Liver (tissue), 9 donors: ENCODE results near the gene BRD9. TPM values are rescaled to one million over a fixed set of nuclear protein-coding genes. Genes with fewer than 3 reads are reported as not detected.
"Not testable (repeated sequence)": the region's sequence is repeated elsewhere in the genome, so short reads cannot be mapped to it uniquely, and the experiment has no call there.

ENCODE experiments used
- DNase-seq: peaks from one replicate; pipeline ENCODE4 v3.0.0-alpha.2; 2017; ENCODE audit warnings: low spot score
- H3K27ac ChIP-seq, 2 donors: one replicate each; pipeline ENCODE4 v1.7.0; 2013; ENCODE audit warnings: inconsistent platforms in 2 of 2, low read length in 2 of 2, control low read depth in 1 of 2, low read depth in 1 of 2, mild to moderate bottlenecking in 1 of 2
- H3K27me3 ChIP-seq, 4 donors: one replicate each; pipeline versions ENCODE4 v1.6.1 to v1.7.0; 2013; ENCODE audit warnings: low read length in 3 of 4, inconsistent platforms in 1 of 4, mild to moderate bottlenecking in 1 of 4, moderate library complexity in 1 of 4; ENCODE audit not compliant: control insufficient read depth in 4 of 4, insufficient read depth in 4 of 4
- H3K36me3 ChIP-seq, 4 donors: one replicate each; pipeline versions ENCODE4 v1.6.1 to v1.7.0; 2013; ENCODE audit warnings: low read length in 3 of 4, mild to moderate bottlenecking in 3 of 4, low read depth in 1 of 4, moderate library complexity in 1 of 4; ENCODE audit not compliant: control insufficient read depth in 4 of 4, insufficient read depth in 3 of 4
- H3K4me1 ChIP-seq, 4 donors: one replicate each; pipeline versions ENCODE4 v1.6.1 to v1.7.0; 2013; ENCODE audit warnings: low read length in 3 of 4, mild to moderate bottlenecking in 3 of 4, moderate library complexity in 1 of 4; ENCODE audit not compliant: control insufficient read depth in 4 of 4, insufficient read depth in 4 of 4
- H3K4me3 ChIP-seq, 3 donors: one replicate each; pipeline versions ENCODE4 v1.6.1 to v1.7.0; 2013; ENCODE audit warnings: low read length in 3 of 3, control low read depth in 1 of 3, low read depth in 1 of 3, mild to moderate bottlenecking in 1 of 3
- H3K9ac ChIP-seq, 2 donors: one replicate each; pipeline ENCODE4 v1.7.0; 2013; ENCODE audit warnings: low read length in 2 of 2, mild to moderate bottlenecking in 2 of 2, moderate library complexity in 2 of 2, control low read depth in 1 of 2, low read depth in 1 of 2
- H3K9me3 ChIP-seq, 4 donors: one replicate each; pipeline versions ENCODE4 v1.6.1 to v1.7.0; 2013; ENCODE audit warnings: low read length in 3 of 4; ENCODE audit not compliant: control insufficient read depth in 4 of 4
- CTCF ChIP-seq: fragments of 150-350 bp; IDR thresholded peaks from 2 replicates; pipeline ENCODE4 v1.5.1; 2017; ENCODE audit warnings: improper control_type of control experiment, low read depth, low read length; ENCODE audit not compliant: missing input control
- EGR1 ChIP-seq, 2 donors: IDR thresholded peaks; 2 replicates each; pipeline ENCODE4 v1.6.1; 2016 to 2018; ENCODE audit warnings: antibody characterized with exemption in 2 of 2, low read depth in 2 of 2
- FOXA1 ChIP-seq: IDR thresholded peaks from 2 replicates; pipeline ENCODE4 v1.6.1; 2016; ENCODE audit warnings: antibody characterized with exemption
- FOXA2 ChIP-seq: IDR thresholded peaks from 2 replicates; pipeline ENCODE4 v1.6.1; 2016; ENCODE audit warnings: antibody characterized with exemption
- GABPA ChIP-seq, 2 donors: IDR thresholded peaks in 1 of 2; conservative IDR thresholded peaks in 1 of 2; 2 replicates each; pipeline ENCODE4 v1.6.1; 2016; ENCODE audit warnings: antibody characterized with exemption in 2 of 2, mild to moderate bottlenecking in 1 of 2, moderate library complexity in 1 of 2
- HNF4A ChIP-seq, 2 donors: conservative IDR thresholded peaks; 2 replicates each; pipeline ENCODE4 v1.6.1; 2016; ENCODE audit warnings: antibody characterized with exemption in 2 of 2, mild to moderate bottlenecking in 2 of 2
- HNF4G ChIP-seq: IDR thresholded peaks from 2 replicates; pipeline ENCODE4 v1.6.1; 2016; ENCODE audit warnings: antibody characterized with exemption
- JUND ChIP-seq, 2 donors: IDR thresholded peaks; 2 replicates each; pipeline ENCODE4 v1.6.1; 2016; ENCODE audit warnings: antibody characterized with exemption in 2 of 2
- NR2F2 ChIP-seq: IDR thresholded peaks from 2 replicates; pipeline ENCODE4 v1.6.1; 2016; ENCODE audit warnings: antibody characterized with exemption
- RAD21 ChIP-seq, 2 donors: IDR thresholded peaks; 2 replicates each; pipeline ENCODE4 v1.6.1; 2016; ENCODE audit warnings: antibody characterized with exemption in 2 of 2, mild to moderate bottlenecking in 2 of 2
- RXRA ChIP-seq, 2 donors: IDR thresholded peaks; 2 replicates each; pipeline ENCODE4 v1.6.1; 2017 to 2018; ENCODE audit warnings: antibody characterized with exemption in 2 of 2, mild to moderate bottlenecking in 1 of 2
- SP1 ChIP-seq: IDR thresholded peaks from 2 replicates; pipeline ENCODE4 v1.6.1; 2018; ENCODE audit warnings: antibody characterized with exemption, mild to moderate bottlenecking
- TAF1 ChIP-seq: conservative IDR thresholded peaks from 2 replicates; pipeline ENCODE4 v1.6.1; 2016; ENCODE audit warnings: antibody characterized with exemption, mild to moderate bottlenecking
- YY1 ChIP-seq: IDR thresholded peaks from 2 replicates; pipeline ENCODE4 v1.6.1; 2016; ENCODE audit warnings: antibody characterized with exemption, mild to moderate bottlenecking
- ZBTB33 ChIP-seq: IDR thresholded peaks from 2 replicates; pipeline ENCODE4 v1.6.1; 2016; ENCODE audit warnings: antibody characterized with exemption
- WGBS: extraction: QIAGEN DNeasy Blood & Tissue Kit; methylation state at CpG from one replicate; pipeline ENCODE4 v1.1.7; 2013; 5-methylcytosine and 5-hydroxymethylcytosine counted together
- polyA plus RNA-seq, 2 donors: library from polyadenylated mRNA; stranded (reverse) in 1 of 2; unstranded in 1 of 2; fragments of 200-250 nt in 1 of 2; fragments of >200 nt in 1 of 2; fragmentation: Nextera tagmentation in 1 of 2; extraction: Ambion mirVana in 1 of 2; gene quantifications; one replicate each; pipeline versions ENCODE4 v1.2.1 to v1.2.3, GENCODE V29; 2013 to 2015
- total RNA-seq, 2 donors: library from RNA; depleted of rRNA; stranded (reverse); fragments of >200 nt; gene quantifications; one replicate each; pipeline ENCODE4 v1.2.3, GENCODE V29; 2014
- TF ChIP-seq, protein P1 (sequence below): IDR thresholded peaks from 2 replicates; pipeline ENCODE4 v1.6.1; 2016; ENCODE audit warnings: antibody characterized with exemption
- TF ChIP-seq, protein P2 (sequence below): IDR thresholded peaks from 2 replicates; pipeline ENCODE4 v1.6.1; 2016; ENCODE audit warnings: antibody characterized with exemption
- TF ChIP-seq, protein P3 (sequence below): IDR thresholded peaks from 2 replicates; pipeline ENCODE4 v1.6.1; 2016; ENCODE audit warnings: antibody characterized with exemption, mild to moderate bottlenecking
- donor health status: healthy.
- donor health status: healthy.
- donor health status: healthy.
- donor health status: healthy.
- donor health status: healthy.

The BRD9 gene
- total and polyA plus RNA-seq, 4 donors, result 7.0 to 17.7 (median 9.5) TPM

- H3K9me3 ChIP-seq, result no peaks in the 10 kb centered on the region
- 97% methylated on average over 35 of the region's 35 CpGs for WGBS
- H3K27ac ChIP-seq, result no peak overlapping the region
- no peaks in the 10 kb centered on the region for H3K4me1 ChIP-seq
- H3K27me3 ChIP-seq, result no peaks in the 10 kb centered on the region
- H3K9ac ChIP-seq, result no peak overlapping the region
- H3K36me3 ChIP-seq, result peaks cover 19 to 73% (median 32%) of the 10 kb centered on the region in 4 donors
- H3K4me3 ChIP-seq, result no peak overlapping the region
- no peak for DNase-seq
- no peak for TF ChIP-seq HNF4A (conservative IDR thresholded peaks at IDR 0.05)
- TF ChIP-seq FOXA2, result no peak
- TF ChIP-seq YY1, result no peak
- no peak for TF ChIP-seq ZBTB33
- TF ChIP-seq TAF1, result no peak
- TF ChIP-seq, protein P1, sequence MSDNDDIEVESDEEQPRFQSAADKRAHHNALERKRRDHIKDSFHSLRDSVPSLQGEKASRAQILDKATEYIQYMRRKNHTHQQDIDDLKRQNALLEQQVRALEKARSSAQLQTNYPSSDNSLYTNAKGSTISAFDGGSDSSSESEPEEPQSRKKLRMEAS, result no peak
- TF ChIP-seq EGR1 (IDR thresholded peaks at IDR 0.05; ENCODE audit: low read depth in 2 of 2), result no peak
- no peak for TF ChIP-seq CTCF
- no peak for TF ChIP-seq NR2F2
- no peak for TF ChIP-seq FOXA1
- no peak for TF ChIP-seq RAD21 (IDR thresholded peaks at IDR 0.05)
- TF ChIP-seq, protein P2, sequence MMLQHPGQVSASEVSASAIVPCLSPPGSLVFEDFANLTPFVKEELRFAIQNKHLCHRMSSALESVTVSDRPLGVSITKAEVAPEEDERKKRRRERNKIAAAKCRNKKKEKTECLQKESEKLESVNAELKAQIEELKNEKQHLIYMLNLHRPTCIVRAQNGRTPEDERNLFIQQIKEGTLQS, result no peak
- TF ChIP-seq SP1, result no peak
- TF ChIP-seq HNF4G, result no peak
- no peak for TF ChIP-seq RXRA (IDR thresholded peaks at IDR 0.05)
- no peak for TF ChIP-seq JUND (IDR thresholded peaks at IDR 0.05)
- TF ChIP-seq, protein P3, sequence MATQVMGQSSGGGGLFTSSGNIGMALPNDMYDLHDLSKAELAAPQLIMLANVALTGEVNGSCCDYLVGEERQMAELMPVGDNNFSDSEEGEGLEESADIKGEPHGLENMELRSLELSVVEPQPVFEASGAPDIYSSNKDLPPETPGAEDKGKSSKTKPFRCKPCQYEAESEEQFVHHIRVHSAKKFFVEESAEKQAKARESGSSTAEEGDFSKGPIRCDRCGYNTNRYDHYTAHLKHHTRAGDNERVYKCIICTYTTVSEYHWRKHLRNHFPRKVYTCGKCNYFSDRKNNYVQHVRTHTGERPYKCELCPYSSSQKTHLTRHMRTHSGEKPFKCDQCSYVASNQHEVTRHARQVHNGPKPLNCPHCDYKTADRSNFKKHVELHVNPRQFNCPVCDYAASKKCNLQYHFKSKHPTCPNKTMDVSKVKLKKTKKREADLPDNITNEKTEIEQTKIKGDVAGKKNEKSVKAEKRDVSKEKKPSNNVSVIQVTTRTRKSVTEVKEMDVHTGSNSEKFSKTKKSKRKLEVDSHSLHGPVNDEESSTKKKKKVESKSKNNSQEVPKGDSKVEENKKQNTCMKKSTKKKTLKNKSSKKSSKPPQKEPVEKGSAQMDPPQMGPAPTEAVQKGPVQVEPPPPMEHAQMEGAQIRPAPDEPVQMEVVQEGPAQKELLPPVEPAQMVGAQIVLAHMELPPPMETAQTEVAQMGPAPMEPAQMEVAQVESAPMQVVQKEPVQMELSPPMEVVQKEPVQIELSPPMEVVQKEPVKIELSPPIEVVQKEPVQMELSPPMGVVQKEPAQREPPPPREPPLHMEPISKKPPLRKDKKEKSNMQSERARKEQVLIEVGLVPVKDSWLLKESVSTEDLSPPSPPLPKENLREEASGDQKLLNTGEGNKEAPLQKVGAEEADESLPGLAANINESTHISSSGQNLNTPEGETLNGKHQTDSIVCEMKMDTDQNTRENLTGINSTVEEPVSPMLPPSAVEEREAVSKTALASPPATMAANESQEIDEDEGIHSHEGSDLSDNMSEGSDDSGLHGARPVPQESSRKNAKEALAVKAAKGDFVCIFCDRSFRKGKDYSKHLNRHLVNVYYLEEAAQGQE, result no peak
- no peak for TF ChIP-seq GABPA (IDR thresholded peaks at IDR 0.05 in 1 of 2, conservative IDR thresholded peaks at IDR 0.05 in 1 of 2)
Observed at GRCh38 chr5:880816-881550, 11.6 kb downstream of the BRD9 start.

GRCh38 chr5:878677-879076 lies 13.9 kb downstream of the BRD9 start:
- no CpG with 5 or more reads among the region's 8 CpGs for WGBS
- not testable (repeated sequence) for H3K27me3 ChIP-seq, H3K9ac ChIP-seq, H3K27ac ChIP-seq, H3K4me3 ChIP-seq, DNase-seq, H3K9me3 ChIP-seq, H3K4me1 ChIP-seq
- peaks cover 18 to 68% (median 25%) of the 10 kb centered on the region in 4 donors for H3K36me3 ChIP-seq
